Epithelial cell of proximal tubule (primary cell): ENCODE results near the gene PLEKHA1. TPM values are rescaled to one million over a fixed set of nuclear protein-coding genes. Genes with fewer than 3 reads are reported as not detected.

Source experiments
- DNase-seq: peaks from one replicate; pipeline ENCODE4 v3.0.0-alpha.2; 2011; ENCODE audit warnings: low read depth
- H3K4me3 ChIP-seq: 2 replicates; pipeline ENCODE4 v1.5.1; 2011; ENCODE audit warnings: low read depth, mild to moderate bottlenecking, low read length
- CTCF ChIP-seq: conservative IDR thresholded peaks from 2 replicates; pipeline ENCODE4 v1.5.1; 2012; ENCODE audit warnings: low read depth, mild to moderate bottlenecking, low read length
- total RNA-seq: library from RNA; depleted of rRNA; stranded (reverse); fragments of >200 nt; gene quantifications from 2 replicates; pipeline ENCODE4 v1.2.3, GENCODE V29; 2015

PLEKHA1 gene
- total RNA-seq, 1 donor from 2014 or later = 84.6 TPM

- no peak for DNase-seq
- no peak overlapping the region for H3K4me3 ChIP-seq
- TF ChIP-seq CTCF = no peak
These were observed 52.3 kb downstream of the PLEKHA1 start for GRCh38 chr10:122426829-122427228.

GRCh38 chr10:122427280-122427679, 52.8 kb downstream of the PLEKHA1 start:
- no peak overlapping the region for H3K4me3 ChIP-seq
- DNase-seq = no peak
- TF ChIP-seq CTCF = no peak

GRCh38 chr10:122435212-122435827, 60.8 kb downstream of the PLEKHA1 start:
- H3K4me3 ChIP-seq = no peak overlapping the region
- peak; percentile 58 for TF ChIP-seq CTCF
- DNase-seq = no peak

- peak; percentile 57 for DNase-seq
- no peak overlapping the region for H3K4me3 ChIP-seq
- TF ChIP-seq CTCF = no peak
These were observed 67.5 kb downstream of the PLEKHA1 start for GRCh38 chr10:122441961-122442360.

- TF ChIP-seq CTCF = no peak
- H3K4me3 ChIP-seq = no peak overlapping the region
- no peak for DNase-seq
These were observed 71.0 kb downstream of the PLEKHA1 start for GRCh38 chr10:122445469-122445868.

- DNase-seq = no peak
- TF ChIP-seq CTCF = no peak
- H3K4me3 ChIP-seq = no peak overlapping the region
These were observed 71.4 kb downstream of the PLEKHA1 start for GRCh38 chr10:122445904-122446303.

GRCh38 chr10:122446668-122447423, 72.3 kb downstream of the PLEKHA1 start:
- no peak for TF ChIP-seq CTCF
- H3K4me3 ChIP-seq = no peak overlapping the region
- no peak for DNase-seq
